NT2/D1 (cell line): ENCODE data around the gene RNASEH1.

ENCODE experiments used
- YY1 ChIP-seq: IDR thresholded peaks from 2 replicates; pipeline ENCODE4 v1.6.1; 2011; ENCODE audit not compliant: insufficient read length, insufficient read depth
- ZNF274 ChIP-seq: IDR thresholded peaks from 2 replicates; pipeline ENCODE4 v1.6.1; 2011; ENCODE audit warnings: mild to moderate bottlenecking, low read depth, low read length

- TF ChIP-seq YY1 (no peak), ZNF274 (no peak)
Measured at GRCh38 chr2:3566806-3567205, 8.7 kb upstream of the RNASEH1 start.
